NCI-H1048 (cell line): ENCODE measurements around the gene EIF4A3.

ENCODE experiments used
- DNase-seq: peaks from one replicate; lab custom pipeline; 2025; lab: John Stamatoyannopoulos, UW

The EIF4A3 gene

DNA sequence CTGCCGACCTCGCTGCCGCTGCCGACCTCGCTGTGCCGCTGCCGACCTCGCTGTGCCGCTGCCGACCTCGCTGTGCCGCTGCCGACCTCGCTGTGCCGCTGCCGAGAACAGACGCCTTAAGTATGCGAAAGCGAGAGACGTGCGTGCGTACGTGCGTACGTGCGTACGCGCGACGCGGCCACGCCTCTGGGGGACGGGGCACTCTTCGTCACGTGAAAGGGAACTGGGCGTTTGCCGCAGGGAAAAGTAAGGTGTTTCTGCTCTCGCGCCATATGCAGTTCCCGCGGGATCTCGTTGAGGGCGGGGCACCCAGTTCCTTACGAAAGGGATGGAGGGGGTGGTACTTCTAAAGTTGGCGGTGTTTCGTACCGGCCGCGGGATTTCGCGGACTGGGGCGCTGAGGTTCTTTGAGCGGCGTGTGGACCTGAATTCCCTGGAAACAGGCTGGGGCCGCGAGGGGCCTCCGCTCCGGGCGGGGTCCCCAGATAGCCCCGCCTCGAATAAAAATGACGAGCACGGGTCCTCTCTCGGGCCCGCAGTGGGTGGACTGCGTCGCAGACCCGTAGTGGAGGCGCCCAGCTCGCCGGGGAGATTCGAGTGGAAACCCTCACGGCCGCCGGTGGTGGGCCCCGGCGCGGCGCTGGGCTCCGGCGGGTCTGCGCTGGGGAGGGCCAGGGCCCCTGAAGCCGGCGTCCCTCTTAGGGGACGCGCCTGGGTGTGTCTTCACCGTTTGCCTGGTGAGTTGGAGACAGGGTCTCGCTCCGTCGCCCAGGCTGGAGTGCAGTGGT, at the start of gene EIF4A3:
Gene EIF4A3, minus strand, starts transcription at position 94 of the 788 bp plus-strand sequence. CDS start 167 bp downstream, outside the sequence.
- DNase-seq, result peak; percentile 97

DNA sequence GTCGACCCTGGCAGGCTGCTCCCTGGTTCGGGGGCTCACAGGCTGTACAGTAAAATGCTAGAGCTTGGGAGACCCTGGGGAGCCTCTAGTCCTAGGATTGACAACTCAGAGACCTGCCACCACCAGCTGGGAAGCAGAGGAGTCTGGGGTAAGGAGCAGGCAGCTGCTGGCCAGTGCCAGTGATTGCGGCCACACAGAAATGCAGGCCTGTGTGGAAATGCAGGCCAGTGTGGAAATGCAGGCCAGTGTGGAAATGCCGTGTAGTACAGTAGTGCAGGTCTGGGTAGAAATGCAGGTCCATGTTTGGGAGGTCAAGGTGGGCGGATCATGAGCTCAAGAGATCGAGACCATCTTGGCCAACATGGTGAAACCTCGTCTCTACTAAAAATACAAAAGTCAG, 49.7 kb upstream of the EIF4A3 start:
- DNase-seq, result no peak

DNA sequence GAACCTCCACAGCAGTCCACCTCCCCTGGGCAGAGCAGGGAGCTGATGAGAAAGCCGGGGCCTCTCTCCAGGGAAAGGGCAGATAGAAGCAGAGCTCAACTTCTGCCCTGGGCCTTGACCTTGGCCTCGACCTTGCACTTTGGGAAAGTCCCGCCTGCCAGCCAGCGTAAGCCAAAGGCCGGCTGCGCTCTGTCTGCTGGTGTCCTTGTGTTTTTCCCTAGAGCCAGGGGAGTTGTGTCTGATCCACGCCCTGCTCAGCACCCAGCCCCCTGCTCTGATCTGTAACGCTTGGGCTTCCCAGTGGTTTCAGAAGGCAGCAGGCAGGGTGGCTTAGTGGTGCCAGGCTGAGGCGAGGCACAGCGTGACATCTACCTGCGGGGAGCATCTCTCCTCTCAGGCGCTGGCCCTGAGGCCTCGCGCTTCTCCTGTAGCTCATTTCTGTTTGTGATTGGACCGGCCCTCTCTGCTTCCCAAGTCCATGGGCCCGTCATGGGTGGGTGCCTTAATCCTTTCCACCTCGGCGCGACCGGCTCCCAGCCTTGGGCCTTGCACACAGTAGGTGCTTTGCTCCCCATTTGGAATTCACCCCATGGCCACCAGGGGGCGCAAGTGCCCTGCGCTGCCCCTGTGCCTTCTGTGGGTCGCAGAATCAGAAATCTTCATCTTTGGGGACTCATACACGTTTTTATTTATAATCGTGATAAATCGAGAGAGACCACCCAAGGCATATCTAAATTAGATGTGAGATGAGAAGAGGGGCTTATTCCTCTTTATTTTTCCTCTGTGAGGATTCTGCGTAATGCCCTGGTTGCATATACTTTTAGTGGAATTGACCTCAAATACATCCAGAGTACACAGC, 49.0 kb upstream of the EIF4A3 start:
- no peak for DNase-seq

DNA sequence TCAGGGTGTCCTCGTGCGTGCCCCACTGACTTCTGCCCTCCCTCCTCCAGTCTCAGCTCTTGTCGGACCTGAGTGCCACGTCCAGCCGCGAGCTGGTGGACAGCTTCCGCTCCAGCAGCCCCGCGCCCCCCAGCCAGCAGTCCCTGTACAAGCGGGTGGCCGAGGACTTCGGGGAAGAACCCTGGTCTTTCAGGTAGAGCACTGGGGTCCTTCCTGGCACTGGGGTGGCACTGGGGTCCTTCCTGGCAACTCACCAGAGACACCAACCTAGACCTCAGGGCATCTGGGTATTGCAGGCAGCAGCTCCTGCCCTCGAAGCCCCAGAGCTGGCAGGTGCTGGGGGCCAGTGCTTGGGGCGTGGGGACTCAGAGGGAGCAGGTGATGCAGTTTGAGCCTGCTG, 48.2 kb upstream of the EIF4A3 start:
- DNase-seq, result no peak

DNA sequence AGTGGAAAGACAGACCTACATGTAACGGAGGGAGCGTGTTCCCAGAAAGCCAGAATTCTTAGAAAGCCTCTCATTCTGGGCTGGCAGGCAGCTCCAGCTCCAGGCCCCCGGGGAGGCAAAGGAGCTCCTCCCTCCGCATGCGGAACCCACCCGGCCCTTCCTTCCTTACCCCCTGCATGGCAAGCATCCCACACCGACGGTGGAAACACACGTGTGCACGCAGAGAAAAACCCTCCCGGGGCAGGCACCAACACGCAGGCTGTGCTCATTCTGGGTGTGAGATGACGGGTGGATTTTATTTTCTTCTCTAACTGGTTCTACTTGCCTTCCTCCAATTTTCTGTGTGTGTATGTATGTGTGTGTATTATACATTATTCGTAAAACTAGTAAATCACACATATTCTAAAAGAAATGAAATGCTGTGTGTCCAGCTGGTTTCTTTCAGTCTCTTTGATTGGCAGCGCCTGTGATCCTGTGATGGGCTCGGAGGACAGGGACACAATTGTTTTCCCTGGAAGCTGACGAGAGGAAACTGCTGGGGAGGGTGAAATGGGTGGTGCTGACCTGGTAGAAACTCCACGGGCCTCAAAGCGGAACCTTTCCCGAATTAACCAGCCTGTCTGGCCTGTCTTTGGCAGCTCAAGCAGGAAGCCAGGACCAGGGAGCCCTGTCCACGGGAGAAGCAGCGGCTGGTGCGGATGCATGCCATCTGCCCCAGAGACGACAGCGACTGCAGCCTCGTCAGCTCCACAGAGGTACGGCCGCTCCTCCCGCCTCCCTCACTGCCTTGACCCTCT, 45.1 kb upstream of the EIF4A3 start:
- no peak for DNase-seq

DNA sequence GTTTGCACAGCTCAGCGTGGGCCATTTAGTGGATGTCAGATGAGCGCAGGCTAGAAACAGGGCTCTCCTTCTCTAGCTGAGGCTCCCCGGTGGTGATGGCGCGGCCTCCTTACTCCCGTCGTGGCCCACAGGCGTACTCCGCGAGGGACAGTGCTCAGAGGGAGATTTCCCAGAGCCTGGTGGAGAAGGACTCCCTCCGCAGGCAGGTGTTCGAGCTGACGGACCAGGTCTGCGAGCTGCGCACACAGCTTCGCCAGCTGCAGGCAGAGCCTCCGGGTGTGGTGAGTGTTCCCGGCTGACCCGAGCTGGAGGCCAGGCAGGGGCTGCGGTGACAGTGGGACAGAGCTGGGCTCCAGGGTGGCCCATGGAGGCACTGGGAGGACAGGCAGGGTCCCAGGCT, 44.3 kb upstream of the EIF4A3 start:
- DNase-seq, result no peak

DNA sequence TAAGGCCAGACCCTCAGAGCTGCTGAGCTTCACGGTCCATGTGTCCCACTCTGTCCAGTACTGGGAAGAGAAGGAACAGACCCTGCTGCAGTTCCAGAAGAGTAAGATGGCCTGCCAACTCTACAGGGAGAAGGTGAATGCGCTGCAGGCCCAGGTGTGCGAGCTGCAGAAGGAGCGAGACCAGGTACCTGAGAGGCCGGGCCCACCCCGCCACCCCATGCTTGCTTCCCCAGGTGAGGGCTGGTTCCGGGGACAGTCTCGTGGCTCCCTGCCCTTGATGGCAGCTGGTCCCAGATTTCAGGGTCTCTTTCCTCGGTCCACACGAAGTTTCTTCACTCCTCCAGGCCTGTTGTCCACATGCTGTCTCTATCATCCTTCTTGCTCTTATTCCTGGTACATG, 43.8 kb upstream of the EIF4A3 start:
- DNase-seq, result no peak

DNA sequence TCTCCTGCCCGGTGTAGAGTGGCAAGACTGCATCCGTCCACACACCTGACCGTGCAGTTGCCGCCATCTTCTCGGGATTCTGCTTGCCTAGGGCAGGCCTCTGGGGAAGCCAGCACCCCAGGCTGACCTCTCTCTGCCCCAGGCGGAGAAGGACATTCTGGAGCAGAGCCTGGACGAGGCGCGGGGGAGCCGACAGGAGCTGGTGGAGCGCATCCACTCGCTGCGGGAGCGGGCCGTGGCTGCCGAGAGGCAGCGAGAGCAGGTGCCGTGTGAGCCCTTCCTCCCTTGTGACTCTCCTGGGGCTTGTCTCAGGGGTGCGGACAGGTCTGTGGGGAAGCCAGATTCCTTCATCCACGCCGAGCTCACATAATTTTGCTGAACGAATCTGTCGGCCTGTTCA, 42.7 kb upstream of the EIF4A3 start:
- DNase-seq, result no peak

DNA sequence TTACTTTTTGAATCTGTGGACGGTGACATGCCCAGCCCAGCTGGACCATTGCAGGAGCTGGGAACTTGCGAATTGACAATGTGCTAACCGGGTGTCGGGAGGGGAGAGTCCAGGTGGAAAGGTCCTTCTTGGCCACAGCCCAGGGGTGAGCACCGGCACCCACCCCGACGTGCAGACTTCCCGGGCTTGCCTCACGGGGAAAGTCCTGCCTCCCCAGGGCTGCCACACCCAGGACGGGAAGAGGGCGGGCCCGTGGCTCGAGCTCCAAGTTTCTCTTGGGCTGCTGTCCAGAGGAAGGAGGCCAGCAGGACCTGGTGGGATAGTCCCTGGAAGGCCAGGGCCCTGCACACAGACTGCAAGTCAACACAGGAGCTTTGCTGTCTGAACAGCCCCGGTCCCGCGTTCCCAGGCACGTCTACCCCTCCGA, 40.6 kb upstream of the EIF4A3 start:
- no peak for DNase-seq

DNA sequence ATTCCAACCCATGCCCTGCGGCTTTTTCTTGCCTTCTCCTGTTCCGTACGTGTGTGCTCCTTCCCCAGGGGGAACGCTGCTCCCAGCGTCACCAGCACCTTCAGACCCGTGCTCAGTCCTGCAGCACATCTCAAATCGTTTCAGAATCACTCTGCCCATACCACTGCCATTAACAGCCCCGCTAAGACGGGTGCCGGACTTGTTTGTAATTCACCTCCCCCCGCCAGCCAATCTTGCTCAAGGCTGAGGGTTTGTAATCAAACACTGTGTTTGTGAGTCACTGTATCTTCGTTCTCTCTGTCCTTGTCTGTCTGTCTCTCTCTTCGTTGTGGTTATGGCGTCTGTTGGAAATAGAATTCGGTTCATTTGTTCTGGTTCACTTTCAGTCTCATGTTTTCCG, 40.2 kb upstream of the EIF4A3 start:
- DNase-seq, result no peak

DNA sequence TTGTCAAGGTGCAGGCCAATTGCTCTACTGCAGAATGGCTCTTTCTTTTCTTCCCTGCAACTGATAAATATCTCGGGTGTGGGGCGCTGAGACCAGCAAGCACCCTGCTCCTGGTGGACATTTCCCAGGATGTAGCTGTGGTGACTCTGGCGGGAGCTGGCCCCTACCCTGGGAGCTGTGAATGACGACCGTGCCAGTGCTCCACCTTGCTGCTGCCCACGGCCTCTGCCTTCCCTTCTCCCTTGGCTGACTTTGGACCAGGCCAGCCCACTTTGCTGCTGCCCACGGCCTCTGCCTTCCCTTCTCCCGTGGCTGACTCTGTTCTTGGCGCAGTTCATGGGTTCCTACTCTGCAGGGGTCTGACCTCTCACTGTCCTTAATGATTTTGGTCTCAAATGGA, 39.0 kb upstream of the EIF4A3 start:
- no peak for DNase-seq

DNA sequence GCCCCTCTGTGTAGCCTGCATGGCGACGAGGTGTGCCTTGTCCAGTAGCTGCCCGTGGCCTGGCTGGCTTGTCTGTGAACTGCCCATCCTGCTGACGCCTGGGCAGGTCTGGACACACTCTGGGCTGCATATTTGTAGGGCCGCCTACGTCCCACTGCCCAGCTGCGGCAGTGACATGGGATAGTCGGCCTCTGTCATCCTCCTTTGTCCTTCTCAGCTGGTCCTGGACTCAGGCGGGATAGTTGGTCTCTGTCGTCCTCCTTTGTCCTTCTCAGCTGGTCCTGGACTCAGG, 37.4 kb upstream of the EIF4A3 start:
- no peak for DNase-seq

DNA sequence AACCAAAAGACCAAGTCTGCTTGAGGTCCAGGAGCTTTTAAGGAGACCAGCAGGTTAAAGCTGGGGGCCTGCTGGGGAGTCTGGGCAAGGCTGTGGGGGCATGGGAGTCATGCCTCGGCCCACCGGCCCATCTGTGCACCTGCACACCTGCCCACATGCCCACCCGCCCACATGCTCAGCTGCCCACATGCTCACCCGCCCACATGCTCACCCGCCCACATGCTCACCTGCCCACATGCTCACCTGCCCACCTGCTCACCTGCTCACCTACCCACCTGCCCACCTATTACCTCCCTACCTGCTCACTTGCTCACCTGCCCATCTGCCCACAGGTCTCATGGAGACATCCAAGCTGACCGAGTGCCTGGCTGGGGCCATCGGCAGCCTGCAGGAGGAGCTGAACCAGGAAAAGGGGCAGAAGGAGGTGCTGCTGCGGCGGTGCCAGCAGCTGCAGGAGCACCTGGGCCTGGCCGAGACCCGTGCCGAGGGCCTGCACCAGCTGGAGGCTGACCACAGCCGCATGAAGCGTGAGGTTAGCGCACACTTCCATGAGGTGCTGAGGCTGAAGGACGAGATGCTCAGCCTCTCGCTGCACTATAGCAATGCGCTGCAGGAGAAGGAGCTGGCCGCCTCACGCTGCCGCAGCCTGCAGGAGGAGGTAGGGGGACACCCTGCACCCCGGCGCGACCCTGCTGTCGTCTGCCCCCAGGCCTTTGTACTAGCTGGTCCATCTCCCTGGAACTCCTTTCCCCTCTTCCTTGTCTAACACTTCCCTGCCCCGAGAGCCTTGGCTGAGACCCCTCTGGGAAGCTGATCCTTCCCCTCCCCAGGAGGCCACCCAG, 36.9 kb upstream of the EIF4A3 start:
- DNase-seq, result no peak

DNA sequence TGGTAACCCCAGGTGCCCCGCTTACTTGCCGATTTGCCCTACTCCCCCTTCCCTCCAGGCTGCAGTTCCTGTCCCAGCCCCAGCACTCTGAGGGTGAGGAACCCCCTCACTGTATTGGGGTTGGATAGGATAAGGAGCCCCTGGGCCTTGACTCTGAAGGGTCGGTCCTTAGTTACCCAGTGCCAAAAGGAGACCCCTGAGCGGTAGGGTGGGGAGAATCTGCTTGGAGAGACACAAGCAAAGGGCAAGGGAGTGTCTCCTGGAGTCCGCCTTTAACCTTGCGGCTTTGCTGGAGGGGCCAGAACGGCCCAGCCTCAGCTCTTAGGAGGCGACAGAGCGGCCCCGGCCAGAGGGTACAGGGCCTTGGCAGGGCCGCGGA, 35.9 kb upstream of the EIF4A3 start:
- no peak for DNase-seq

DNA sequence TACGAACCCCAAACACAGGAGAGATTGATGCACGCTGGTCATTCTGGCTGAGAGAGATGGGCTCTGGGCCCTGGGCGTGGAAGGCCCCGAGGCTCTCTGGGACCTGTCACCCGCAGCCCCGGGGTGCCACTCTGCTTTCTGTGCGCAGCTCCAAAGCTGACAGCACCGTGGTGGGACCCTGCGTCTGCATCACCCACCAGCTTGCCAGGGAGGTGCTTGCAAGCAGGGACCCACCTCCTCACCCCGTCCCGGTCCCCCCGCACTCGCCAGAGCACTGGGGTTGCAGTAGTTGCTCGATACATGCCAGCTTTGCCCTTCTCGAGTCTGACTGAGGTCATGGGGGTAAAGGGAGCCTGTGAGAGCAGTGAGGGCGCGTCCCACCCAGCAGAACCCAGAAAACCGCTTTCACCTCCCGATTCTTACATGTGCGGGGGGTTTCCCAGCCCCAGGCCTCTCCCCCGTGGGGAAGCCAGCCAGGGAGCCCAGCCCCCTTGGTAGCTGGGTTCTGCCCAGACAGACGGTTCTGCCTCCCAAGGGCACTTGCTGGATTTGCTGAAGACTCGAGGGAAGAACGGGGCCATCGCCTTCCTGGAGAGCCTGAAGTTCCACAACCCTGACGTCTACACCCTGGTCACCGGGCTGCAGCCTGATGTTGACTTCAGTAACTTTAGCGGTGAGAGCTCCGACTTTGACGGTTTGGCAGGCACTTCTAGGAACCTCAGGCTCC, 35.4 kb upstream of the EIF4A3 start:
- DNase-seq, result no peak

DNA sequence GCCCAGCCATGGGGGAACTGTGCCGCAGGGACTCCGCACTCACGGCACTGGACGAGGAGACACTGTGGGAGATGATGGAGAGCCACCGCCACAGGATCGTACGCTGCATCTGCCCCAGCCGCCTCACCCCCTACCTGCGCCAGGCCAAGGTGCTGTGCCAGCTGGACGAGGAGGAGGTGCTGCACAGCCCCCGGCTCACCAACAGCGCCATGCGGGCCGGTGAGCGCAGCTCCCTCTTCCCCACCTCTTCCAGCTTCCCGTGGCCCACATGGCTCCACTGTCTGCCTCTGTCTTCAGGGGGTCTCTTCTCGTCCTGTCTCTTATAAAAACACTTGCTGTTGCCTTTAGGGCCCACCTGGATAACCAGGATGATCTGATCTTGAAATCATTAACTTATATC, 34.5 kb upstream of the EIF4A3 start:
- no peak for DNase-seq

DNA sequence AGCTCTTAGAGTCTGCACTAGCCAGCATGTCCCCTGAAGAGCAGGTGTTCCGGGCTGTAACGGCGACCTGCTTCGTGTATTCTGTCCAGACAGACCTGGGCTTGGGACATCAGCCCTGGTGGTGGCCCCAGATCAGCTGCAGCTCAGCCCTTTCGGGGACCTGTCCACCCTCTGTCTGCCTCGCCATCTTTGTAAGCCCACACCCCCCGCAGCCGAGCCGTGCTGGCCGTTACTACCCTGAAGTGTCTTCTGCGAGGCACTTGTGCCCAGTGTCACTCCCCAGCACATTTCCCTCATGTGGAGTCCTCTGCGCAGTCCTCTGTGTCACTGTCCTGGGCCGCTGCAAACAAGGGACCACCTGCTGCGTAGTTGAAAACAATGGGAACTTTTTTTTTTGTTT, 33.3 kb upstream of the EIF4A3 start:
- DNase-seq, result no peak

DNA sequence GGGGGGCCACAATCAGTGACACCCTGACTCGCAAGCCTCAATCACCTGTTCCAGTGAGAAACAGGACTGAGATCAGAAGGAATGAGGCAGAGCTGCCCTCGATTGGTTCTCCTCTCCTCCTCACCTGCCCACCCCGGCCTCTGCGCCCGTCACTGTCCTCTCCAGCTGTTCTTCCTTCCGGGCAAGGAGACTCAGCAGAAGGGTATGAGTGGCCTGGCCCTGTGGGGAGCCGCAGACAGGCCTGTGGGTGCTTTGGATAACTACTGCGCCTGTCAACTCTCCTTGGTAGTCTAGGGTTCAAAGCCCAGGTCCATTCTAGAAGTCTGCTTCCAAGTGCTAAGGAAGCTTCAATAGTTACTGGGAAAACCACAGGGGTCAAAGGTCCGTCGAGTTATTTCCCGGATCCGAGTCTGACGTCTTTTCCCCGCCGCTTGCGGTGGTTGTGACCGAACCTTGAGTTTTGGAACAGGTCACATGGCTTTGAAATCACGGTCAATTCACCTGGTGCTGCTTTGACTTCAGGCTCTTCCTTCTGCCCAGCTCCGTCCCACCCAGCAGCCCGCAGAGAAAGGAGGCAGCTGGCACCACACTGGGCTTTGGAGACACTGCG, 31.2 kb upstream of the EIF4A3 start:
- no peak for DNase-seq

DNA sequence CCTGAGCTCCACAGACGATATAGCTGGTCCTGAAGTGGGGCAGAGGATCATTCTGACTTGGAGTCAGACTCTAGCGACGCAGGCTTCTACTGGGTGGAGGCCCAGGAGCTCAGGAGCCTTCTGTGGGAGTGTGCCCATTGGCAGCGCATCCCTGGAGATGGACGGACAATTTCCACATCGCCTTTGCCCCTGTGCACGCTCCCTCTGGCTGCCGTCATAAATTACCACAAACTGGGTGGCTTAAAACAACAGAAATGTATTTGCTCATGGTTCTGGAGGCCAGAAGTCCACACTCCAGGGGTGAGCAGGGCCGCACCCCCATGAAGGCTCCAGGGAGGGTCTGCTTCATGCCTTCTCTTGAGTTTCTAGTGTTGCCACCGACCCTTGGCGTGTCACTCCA, 29.8 kb upstream of the EIF4A3 start:
- DNase-seq, result no peak

DNA sequence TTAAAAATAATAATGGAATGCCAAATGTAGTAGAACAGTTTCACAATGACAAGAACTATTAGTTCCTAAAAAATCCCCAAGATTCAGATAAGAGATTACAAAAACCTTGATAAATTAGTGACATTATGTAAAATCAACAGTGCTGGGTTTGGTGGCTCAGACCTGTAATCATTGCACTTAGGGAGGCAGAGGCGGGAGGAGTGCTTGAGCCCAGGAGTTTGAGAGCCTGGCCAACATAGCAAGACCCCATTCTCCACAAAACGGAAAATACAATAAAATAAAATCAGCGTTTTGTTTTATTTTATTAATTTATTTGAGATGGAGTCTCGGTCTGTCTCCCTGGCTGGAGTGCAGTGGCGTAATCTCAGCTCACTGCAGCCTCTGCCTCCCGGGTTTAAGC, 27.0 kb upstream of the EIF4A3 start:
- DNase-seq, result no peak

DNA sequence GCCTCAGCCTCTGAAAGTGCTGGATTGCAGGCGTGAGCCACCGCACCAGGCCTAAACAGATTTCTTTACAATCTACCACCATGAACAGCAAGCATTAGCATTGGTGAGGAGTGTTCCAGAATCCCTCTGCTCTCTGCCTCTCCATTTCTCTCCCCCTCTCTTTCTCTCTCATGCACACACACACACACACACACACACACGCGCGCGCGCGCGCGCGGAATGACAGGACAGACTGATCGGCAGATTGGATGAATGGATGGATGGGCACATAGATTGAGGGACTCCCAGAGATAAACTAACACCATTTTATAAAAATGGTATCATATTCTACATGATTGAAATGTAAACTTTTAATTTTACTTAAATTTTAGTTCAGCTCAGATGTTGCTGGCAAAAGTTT, 26.2 kb upstream of the EIF4A3 start:
- no peak for DNase-seq
